ENCODE measurements around the gene NECAB3.
A peak's percentile ranks its signal among the peaks of the same experiment; 100 is the strongest.

The NECAB3 gene

DNA sequence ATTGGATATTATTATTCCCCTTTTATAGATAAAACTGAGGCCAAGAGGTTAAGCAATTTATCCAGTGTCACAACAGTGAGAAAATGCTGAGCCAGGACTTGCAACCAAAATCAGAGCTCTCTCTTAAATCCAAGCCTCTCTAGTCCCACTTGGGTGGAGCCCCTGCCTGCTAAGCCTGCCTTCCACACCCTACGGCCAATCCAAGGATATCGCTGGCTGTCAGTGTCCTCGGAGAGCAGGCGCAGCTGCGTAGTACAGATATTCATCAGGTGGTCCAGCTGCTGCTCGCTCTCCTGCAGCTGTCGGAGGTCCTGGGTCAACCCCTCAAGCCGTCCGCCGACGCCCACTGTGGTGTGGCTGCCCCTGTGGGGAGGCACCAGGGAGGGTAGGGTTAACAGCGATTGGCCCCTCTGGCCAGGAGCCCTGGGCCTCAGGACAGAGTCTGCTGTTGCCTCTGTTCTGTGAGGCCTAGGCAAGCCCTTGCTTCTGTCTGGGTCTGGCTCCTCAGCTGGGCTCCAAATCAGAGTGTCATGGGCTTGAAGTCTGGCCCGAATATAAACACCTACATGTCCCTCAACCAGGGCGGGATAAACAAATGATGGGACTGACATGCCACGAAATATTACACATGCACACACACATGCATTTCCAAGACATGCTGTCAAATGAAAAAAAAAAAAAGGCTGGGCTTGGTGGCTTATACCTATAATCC, 3.9 kb upstream of the NECAB3 start:
- no peak for DNase-seq (ENCODE audit: low read depth in 3 of 3)

DNA sequence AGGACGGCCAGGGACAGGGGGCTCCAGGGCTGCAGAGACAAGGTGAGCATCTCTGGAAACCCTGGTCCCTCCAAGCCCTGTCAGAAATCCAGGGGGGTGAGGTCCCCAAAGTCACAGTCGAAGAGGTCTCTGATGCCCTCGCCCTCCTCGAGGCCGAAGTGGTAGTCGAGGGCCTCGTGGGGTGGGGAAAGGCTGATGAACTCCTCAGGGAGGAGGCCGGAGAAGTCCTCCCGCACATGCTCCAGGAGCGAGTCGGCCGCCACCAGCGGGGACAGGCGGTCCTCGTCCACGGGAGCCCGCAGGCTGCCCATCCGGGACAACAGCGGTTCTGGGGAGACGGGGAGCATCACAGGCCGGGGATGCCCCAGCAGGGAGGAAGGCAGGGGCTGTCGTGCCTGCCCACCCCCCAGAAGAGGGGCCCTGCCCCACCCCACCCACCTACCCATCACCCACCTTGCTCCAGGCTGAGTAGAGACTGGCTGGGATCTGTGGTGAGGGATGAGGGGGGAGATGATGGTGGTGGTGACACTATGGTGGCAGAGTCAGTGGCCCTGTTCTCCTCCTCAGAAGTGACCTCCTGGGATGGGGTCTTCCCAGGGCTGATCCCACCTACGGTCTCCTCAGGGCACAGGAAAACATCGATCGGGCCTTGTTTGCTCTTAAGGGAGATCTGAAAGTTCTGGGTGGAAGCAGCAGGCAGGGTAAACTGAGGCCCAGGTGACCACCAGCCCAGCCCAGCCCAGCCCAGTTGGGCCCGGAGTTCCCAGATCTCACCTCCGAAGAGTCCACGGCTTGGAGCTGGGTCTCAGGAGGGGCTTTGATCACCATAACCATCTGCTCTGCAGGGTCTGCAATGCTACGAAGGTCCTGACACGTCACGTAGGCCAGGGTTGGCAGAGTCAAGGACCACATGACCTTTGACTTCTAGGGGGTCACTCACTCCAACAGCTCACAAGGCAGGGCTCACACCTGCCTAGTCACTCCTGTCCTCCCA, 2.7 kb upstream of the NECAB3 start:
- no peak for DNase-seq (ENCODE audit: low read depth in 3 of 3)

DNA sequence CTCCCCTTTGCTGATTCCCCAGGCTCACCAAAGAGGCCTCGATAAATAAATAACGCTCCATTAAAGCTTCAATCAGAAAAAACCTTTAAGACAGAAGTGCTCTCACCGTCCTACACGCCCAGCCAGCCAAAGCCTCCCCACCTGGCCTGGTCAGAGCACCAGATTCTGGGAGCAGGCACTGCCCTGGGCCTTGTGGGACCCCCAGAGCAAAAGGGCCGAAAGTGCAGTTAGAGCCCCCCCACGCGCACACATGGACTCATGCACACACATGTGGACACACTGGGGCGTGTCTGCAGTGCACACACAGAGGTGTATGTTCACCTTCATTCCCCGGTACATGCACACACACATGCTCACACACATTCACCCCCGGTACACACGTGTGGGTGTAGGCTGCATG, 1.9 kb upstream of the NECAB3 start:
- DNase-seq (ENCODE audit: low read depth in 3 of 3): no peak

DNA sequence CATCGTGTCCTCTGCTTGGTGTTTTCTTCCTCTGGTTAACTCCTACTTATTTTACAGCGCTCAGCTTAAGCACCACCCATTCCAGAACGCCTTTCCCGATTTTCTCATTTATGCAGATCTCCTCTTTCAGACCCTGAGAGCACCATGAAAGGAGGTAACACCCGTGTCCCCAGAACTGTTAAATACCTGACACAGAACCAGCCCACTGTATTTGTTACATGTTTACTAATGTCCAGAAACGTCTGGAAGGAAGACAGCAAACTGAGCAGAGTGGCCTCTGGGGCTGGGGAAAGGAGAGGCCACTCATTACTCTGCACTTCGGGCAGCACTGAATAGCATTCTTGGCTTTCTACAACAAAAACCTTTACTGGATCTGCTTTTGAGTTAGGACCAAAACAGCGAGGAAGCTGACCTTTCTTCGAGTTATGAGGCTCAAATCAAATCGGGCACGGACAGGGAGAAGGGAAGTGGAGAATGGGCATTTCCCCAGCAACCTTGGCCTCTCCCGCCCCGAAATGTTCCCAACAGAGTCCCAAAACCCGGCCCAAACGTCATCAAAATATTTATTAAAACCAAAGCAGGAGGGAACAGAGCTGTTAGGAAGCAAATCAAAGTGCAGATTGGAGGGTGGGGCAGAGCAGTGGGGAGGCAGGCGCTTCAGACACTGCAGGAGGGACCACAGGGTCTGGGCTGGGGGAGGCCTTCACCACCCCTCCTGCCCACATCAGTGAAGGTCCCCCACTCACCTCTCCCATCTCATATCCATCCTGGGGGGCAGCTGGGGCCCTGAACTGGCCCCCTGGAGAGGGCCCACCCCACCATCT, 1.1 kb upstream of the NECAB3 start:
- DNase-seq (ENCODE audit: low read depth in 3 of 3): no peak

DNA sequence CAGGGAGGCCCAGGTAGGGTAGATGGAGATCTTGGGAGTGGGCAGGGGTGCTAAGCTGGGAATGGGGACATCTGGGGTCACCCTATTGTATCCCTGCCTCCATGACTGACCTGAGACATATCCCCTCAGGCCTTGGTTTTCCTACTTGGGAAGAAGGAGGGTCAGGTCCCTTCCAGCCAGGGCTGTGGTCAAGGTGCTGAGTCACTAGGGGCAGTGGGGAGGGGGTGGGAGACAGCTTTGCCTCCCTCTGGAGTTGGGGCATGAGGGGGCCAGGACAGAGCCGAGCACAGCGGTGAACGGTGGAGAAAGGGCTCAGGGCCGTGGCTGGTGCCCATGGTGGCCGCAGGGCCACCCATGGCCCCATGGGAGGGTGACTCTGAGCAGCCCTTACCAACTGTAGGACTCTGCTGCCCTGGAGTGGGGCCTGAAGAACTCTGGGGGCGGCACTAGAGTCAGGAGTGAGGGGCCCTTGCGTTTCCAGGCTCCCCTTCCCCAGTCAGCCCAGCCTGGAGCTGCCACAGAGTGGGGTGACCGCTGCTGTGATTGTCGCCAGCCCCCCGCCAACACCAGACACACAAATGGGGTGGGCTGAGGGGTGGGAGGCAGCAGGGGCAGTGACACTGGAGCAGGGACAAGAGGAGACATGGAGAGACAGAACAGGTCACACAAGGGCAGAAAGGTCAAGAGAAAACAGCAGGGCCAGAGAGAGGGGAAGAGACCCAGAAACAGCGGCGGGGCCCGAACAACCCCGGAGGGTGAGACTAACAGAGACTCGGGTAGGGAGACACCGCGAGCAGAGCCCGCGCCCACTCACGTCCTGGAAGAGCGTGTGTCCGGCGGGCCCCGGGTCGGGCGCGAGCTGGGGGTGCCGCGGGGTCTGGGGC, 576 bp downstream of the NECAB3 start:
- DNase-seq (ENCODE audit: low read depth in 3 of 3): no peak

DNA sequence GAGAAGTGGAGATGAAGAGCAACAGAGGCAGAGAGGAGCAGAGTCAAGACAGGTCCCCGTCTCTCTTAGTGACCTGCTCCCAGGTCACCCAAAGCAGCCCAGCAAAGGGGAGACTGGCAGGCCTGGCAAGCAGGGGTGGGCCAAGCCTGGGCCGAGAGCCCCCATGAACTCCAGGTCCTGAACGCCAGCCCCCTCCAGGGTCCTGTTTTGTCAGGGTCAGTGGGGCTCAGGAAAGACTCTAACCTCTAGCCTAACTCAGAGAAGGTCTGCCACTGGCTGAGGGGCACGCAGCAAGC, 1.2 kb downstream of the NECAB3 start:
- DNase-seq (ENCODE audit: low read depth in 3 of 3): no peak

DNA sequence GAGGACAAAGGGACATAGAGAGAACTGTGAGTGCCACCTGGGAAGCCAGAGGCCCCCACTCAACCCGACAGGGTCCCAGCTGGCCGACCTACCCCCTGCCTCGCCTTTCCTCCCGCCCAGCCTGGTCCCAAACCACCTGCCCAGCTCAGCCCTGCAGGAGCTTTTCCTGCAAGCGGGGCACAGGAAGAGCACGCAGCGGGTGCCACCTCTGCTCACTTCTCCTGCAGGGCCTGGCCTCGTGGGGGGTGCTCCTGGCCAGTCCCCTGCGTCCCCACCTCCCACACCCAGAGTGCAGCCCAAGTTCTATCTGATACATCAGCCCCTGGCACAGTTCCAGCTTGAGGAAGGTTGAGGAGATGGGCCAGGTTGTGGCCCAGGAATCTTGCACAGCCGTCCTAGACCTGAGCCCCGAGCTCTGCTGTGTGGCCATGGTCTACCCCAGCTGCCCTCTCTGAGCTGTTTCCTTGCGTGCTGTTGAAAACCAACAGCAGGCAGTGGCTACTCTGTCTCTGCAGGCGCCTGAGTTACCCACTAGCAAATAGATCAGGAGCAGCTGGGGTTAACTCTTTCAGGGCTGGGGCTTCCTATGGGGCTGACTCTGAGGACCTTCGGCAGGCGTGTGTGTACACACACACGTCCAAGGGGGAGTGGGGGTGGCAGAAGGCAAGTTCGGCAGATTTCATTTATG, 1.7 kb downstream of the NECAB3 start:
- DNase-seq (ENCODE audit: low read depth in 3 of 3): no peak

DNA sequence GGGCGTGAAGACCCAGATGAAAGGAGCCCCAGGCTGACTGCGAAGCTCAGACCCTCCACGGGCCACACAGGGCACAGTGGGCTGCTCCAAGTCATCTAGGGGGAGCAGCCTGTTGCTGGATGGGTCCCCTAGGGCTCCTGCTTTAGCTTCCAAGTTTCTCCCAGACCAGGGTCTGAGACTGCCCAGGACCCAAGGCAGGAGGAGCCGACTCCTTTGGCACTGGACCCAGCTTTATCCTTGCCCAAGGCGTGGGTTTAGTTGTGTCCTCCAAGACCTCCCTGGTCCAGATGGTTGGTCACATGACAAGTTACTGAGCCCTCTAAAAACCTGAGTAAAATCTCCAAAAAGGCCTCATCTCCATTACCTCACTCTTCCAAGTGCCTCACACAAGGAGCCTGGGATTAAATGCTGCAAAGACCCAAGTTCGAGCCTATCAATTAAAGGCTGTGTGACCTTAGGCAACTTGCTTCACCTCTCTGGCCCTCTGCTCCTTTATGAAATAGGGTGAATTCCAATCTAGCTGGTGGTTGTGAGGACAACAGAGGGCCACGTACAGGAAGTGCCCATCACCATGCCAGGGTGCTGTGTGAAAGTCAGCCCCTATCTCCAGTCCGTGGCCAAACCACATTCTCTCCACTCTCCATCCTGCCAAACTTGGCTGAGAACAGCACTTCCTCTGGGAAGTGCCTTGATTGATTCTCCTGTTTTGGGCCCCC, 2.5 kb downstream of the NECAB3 start:
- DNase-seq (ENCODE audit: low read depth in 3 of 3): no peak

DNA sequence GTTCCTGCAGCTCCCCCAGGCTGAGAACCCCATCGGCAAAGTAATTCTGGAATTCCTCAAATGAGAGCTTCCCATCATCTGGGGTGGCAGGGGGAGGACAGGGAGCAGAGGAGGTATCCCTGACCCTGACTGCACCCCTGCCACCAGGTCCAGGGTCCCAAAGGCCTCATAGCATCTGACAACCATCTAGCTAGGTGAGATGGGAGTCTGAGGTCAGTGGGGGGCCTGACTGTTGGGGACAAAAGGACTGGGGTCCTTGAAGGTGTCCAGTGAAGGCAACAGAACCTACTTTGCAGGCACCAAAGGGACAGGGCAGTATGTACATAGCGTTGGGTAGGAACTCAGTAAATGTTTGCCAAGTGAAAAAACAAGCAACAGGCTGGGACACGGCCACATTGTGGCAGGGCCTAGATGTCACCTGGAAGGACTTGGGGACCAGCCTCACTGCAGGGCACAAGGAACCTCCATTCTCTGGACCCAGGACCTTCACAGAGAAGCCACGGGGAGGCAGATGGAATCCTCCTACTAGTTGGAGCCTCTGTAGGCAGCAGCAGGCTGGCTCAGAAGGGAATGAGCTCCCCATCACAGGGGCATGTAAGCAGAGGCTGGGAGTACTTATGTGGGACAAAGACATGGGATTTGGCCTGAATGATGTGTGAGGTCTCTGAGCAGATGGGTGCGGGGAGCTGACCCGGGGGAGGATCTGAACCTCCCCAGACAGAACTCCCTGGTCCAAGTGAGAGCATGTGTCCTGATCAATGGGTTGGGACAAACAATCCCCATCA, 3.3 kb downstream of the NECAB3 start:
- no peak for DNase-seq (ENCODE audit: low read depth in 3 of 3)

DNA sequence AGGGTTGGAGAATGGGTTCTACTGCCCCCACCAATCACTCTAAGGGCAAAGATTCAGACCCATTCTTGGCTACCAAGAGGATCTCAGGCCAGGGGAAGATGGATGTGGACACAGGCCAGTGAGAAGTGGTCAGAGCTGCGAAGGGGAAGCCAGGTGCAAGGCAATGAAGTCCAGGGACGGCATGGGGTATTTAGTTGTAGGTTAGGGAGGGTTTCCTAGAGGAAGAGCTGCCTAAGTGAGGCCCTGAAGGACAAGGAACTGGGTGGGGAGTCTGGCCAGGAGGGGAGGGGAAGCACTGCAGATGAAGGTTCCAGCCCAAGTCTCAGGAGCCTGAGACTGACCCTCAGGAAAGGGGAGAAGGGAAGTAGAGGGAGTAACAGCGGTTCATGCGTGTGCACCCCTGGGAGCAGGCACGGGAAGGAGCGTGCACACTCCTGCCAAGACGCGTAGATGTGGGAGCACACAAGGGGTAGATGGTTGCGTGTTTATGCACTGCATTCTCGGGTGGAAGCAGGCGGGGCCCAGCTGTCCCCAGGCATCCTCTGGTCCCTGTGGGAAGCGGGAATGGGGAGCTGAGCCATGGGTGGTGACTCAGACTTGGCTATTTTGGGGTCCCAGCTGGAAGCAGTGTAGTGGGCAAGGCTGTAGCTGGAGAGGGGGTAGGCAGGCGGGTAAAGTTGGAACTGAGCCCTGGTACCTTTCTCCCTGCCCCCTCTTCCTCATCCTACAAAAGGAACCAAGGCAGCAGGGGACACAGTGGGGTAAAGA, 4.2 kb downstream of the NECAB3 start:
- no peak for DNase-seq (ENCODE audit: low read depth in 3 of 3)

DNA sequence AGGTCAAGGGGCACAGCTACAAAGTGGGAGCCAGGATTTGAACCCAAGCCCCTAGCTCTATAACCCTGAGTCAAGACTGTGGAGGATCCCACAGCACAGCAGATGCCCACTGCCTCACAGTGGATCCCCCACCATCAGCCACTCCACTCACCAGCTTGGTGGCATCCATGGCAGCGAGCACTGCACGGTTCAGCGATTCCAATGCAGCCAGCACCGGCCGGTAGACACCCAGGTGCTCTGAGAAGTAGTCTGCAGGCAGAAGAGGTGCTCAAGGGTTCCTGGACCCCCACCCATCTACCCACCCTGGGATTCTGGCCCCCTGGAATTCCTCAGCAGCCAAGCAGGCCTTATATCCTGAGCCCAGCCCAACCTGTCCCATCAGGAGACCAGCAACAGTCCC, 5.0 kb downstream of the NECAB3 start:
- no peak for DNase-seq (ENCODE audit: low read depth in 3 of 3)

DNA sequence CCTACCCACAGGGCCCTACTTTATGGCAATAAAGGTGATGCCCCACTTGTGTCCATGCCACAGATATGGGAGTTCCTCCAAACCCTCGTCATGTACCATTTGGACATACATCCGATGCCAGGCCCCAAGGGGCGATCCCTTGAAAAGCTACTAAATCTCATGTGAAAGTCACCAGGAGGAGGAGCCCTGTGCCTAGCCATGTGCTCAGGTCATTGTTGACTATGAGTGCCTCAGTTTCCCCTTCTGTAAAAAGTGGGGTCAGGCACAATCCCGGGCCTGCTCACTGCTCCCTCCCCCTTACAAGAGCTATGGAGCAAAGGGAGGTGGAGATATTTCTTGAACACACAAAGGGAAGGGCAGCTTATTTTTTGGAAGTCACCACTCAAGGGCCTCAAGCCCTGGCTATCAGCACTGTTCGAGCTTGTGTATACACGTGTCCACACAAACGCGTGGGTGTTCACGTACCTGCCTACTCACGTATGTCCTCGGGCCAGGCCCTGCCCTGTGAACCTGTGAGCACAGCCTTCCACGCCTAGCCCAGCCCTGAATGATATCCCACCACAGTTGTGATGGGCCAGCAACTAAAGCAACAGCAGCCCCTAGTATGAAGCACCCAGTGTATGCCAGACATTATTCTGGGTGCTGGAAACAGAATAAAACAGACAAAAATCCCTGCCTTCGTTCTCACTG, 5.6 kb downstream of the NECAB3 start:
- DNase-seq (ENCODE audit: low read depth in 3 of 3): no peak

DNA sequence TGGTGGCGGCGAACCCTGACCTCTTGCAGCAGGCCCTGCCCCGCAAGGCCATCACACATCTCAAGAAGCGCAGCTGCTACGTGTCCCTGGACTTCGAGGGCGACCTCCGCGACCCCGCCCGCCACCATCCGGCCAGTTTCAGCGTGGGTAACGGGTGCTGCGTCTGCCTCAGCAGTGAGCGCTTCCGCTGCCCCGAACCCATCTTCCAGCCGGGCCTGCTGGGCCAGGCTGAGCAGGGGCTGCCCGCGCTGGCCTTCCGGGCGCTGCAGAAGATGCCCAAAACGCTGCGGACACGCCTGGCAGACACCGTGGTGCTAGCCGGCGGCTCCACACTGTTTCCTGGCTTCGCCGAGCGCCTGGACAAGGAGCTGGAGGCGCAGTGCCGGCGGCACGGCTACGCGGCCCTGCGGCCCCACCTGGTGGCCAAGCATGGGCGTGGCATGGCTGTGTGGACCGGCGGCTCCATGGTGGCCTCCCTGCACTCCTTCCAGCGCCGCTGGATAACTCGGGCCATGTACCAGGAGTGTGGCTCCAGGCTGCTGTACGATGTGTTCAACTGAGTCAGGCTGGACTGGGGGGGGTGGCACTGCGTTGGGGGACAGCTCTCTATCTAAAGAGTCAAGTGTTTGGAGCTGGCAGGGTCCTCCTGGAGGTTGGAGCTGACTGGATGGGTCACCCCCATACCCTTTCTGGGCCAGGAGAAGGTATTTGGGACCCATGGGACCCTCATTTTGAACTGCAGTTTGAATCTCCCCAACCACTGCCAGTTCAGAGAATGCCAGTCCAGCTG, 6.4 kb downstream of the NECAB3 start:
- DNase-seq (ENCODE audit: low read depth in 3 of 3): peak; percentile 63 to 74 (median 68)

DNA sequence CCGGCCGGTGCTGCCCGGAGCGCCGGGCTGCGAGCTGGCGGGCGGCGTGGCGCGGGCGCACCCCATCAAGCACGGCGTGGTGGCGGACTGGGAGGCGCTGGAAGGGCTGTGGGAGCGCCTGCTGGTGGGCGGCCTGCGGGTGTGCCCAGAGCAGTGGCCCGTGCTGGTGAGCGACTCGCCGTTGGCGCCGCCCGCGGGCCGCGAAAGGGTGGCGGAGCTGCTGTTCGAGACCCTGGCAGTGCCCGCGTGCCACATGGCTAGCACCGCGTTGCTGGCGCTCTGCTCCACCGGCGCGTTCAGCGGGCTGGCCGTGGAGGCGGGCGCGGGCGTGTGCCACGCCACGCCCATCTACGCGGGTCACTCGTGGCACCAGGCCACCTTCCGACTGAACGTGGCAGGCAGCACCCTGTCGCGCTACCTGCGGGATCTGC, 7.0 kb downstream of the NECAB3 start:
- no peak for DNase-seq (ENCODE audit: low read depth in 3 of 3)

DNA sequence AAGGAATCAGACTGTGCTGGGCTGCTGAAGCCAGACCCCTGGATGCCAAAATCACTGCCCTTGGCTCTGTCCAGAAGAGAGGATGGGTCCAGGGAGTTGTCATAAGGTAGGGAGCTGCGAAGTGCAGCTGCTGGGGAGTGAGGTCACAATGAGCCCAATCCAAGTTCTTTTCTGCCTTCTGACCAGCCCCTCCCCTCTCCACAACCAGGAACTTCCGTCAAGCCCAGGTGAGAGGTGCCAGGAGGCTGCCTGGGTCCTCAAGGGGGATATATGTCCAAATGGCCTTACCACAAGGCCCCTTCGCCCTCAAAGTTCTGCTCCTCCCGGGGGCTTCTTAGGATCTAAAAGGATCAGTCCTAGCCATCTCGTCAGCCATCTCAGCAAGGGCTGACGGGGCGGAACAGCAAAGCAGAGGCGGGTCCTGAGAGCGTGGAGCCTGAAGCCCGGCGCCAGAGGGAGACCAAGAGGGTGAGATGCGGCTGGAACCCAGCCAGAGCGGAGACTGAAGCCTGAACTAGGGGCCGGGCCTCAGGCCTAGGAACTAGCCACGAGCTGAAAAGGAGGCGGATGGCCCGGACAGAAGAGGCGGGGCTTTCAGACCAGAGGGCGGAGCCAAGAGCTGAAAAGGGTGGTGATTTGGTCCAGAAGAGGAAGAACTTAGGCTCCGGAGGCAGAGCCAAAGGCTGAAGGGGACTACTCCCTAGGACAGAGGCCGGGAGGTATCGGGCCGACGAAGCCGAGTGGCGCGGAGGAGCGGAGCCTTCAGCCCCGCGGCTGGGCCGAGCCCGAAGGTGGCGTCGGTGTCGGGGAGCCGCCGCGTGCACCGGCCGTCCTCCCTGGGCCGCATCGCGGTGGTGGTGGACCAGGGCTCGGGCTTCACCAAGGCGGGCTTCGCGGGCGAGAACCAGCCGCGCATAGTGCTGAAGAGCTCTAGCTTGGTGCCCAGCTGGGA, 7.7 kb downstream of the NECAB3 start, which contains the start of gene ACTL10:
Gene ACTL10 (plus strand): TSS at position 651 of the 952 bp plus-strand sequence. CDS start 555 bp downstream, outside the sequence.
- DNase-seq (ENCODE audit: low read depth in 3 of 3): peak; percentile 72 to 84 (median 80)

DNA sequence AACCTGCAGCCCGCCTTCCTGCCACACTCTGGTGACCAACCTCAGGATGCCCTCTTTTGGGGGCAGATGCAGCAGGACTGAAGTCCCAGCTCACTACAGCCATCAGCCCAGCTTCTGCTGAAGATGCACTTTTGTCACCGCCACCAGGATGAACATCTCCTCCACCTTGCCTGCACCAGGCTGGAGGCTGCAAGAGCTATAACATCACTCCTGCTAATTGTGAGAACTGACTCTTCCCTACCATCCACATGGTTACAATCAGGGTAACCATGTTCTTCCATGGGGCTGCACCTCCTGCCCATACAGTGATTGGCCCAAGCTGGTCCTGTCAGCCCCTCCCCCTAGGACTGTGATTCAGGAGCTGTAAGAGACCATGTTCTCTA, 9.5 kb downstream of the NECAB3 start:
- no peak for DNase-seq (ENCODE audit: low read depth in 3 of 3)
